Natural killer cell (primary cell): ENCODE results near the gene KCNQ1OT1. TPM values are rescaled to one million over a fixed set of nuclear protein-coding genes. Genes with fewer than 3 reads are reported as not detected.

Experiments
- ATAC-seq, 3 donors: fragments of 150-1000 bp in 2 of 3; fragments of 200-7000 bp in 1 of 3; cut with Tn5 transposase; 1 replicate in 1 of 3; 2 replicates in 2 of 3; pipeline ENCODE4 v1.10.0; 2021; ENCODE audit warnings: mild to moderate bottlenecking in 2 of 3, moderate library complexity in 2 of 3
- DNase-seq, 2 donors: peaks; one replicate each; pipeline versions ENCODE4 v3.0.0 to v3.0.0-alpha.2; 2013 to 2021; ENCODE audit warnings: mixed read lengths in 1 of 2
- H3K27ac ChIP-seq: one replicate; pipeline ENCODE4 v1.5.1; 2013; ENCODE audit warnings: mild to moderate bottlenecking, low read length
- H3K27me3 ChIP-seq: one replicate; pipeline ENCODE4 v1.6.1; 2013; ENCODE audit warnings: low read length; ENCODE audit not compliant: control insufficient read depth, insufficient read depth
- H3K36me3 ChIP-seq: one replicate; pipeline ENCODE4 v1.6.1; 2013; ENCODE audit warnings: low read length; ENCODE audit not compliant: control insufficient read depth, insufficient read depth
- H3K4me1 ChIP-seq: one replicate; pipeline ENCODE4 v1.6.1; 2013; ENCODE audit warnings: low read length; ENCODE audit not compliant: control insufficient read depth, insufficient read depth
- H3K4me3 ChIP-seq: one replicate; pipeline ENCODE4 v1.5.1; 2013; ENCODE audit warnings: low read length
- H3K9me3 ChIP-seq: one replicate; pipeline ENCODE4 v1.6.1; 2013; ENCODE audit warnings: low read length; ENCODE audit not compliant: control insufficient read depth, insufficient read depth
- H3K27ac Mint-ChIP-seq, 2 donors: one replicate each; pipeline ENCODE4 v1.8.0; 2022; ENCODE audit warnings: mild to moderate bottlenecking in 2 of 2, mixed read lengths in 2 of 2, moderate library complexity in 1 of 2
- H3K27me3 Mint-ChIP-seq, 2 donors: one replicate each; pipeline ENCODE4 v1.8.0; 2022; ENCODE audit warnings: low read depth in 2 of 2, mixed read lengths in 2 of 2
- H3K36me3 Mint-ChIP-seq: one replicate; pipeline ENCODE4 v1.8.0; 2022; ENCODE audit warnings: mixed read lengths
- H3K4me1 Mint-ChIP-seq, 2 donors: one replicate each; pipeline ENCODE4 v1.8.0; 2022; ENCODE audit warnings: mixed read lengths in 2 of 2
- H3K4me3 Mint-ChIP-seq: one replicate; pipeline ENCODE4 v1.8.0; 2022; ENCODE audit warnings: mild to moderate bottlenecking, moderate library complexity, mixed read lengths
- H3K9me3 Mint-ChIP-seq, 2 donors: one replicate each; pipeline ENCODE4 v1.8.0; 2022; ENCODE audit warnings: mixed read lengths in 2 of 2
- CTCF ChIP-seq: fragments of 200-600 bp; IDR thresholded peaks from one replicate; pipeline ENCODE4 v1.8.0; 2022; ENCODE audit warnings: antibody characterized with exemption
- WGBS: methylation state at CpG from one replicate; pipeline ENCODE4 v1.1.7; 2013; ENCODE audit warnings: missing lambda C conversion rate; ENCODE audit not compliant: insufficient coverage; 5-methylcytosine and 5-hydroxymethylcytosine counted together
- intact Hi-C: fragments of 100-400 bp; cut with micrococcal nuclease; formaldehyde crosslinking; loops from one replicate; pipeline ENCODE4 v1.14.2; 2022
- total RNA-seq, 4 donors: library from RNA; stranded (reverse); fragments of 120-200 nt in 1 of 4; gene quantifications; one replicate each; pipeline versions ENCODE4 v1.2.3 to v1.2.4, GENCODE V29; 2013 to 2022

The KCNQ1OT1 gene
- total RNA-seq, 3 donors from 2014 or later (not counting 1 experiment from before 2014, with no cell fraction given), result 0.72 to 0.78 (median 0.75) TPM

GRCh38 chr11:2725368-2726300 lies 25.8 kb upstream of the KCNQ1OT1 start:
- Histone ChIP-seq H3K27me3 (no peaks in the 10 kb centered on the region), H3K4me1 (no peaks in the 10 kb centered on the region), H3K27ac (no peak overlapping the region), H3K36me3 (no peaks in the 10 kb centered on the region), H3K9me3 (no peaks in the 10 kb centered on the region), H3K4me3 (no peak overlapping the region)
- intact Hi-C loops, result no loop called here
- no peak for DNase-seq
- Mint-ChIP-seq H3K27me3 (no peaks in the 10 kb centered on the region), H3K4me1 (no peaks in the 10 kb centered on the region), H3K27ac (no peak overlapping the region), H3K36me3 (no peaks in the 10 kb centered on the region), H3K4me3 (no peak overlapping the region), H3K9me3 (no peaks in the 10 kb centered on the region)
- no peak for TF ChIP-seq CTCF
- 90% methylated on average over 27 of the region's 27 CpGs for WGBS
- no peak for ATAC-seq

GRCh38 chr11:2724653-2725367 lies 25.0 kb upstream of the KCNQ1OT1 start:
- ATAC-seq, result no peak
- intact Hi-C loops, result no loop called here
- Histone ChIP-seq H3K4me3 (no peak overlapping the region), H3K9me3 (no peaks in the 10 kb centered on the region), H3K4me1 (no peaks in the 10 kb centered on the region), H3K36me3 (no peaks in the 10 kb centered on the region), H3K27me3 (no peaks in the 10 kb centered on the region), H3K27ac (no peak overlapping the region)
- H3K36me3 Mint-ChIP-seq, result no peaks in the 10 kb centered on the region
- no peak for TF ChIP-seq CTCF
- no peak overlapping the region for H3K27ac Mint-ChIP-seq
- no peaks in the 10 kb centered on the region for H3K27me3 Mint-ChIP-seq
- 85% methylated on average over 20 of the region's 20 CpGs for WGBS
- H3K4me1 Mint-ChIP-seq, result no peaks in the 10 kb centered on the region
- H3K9me3 Mint-ChIP-seq, result no peaks in the 10 kb centered on the region
- no peak overlapping the region for H3K4me3 Mint-ChIP-seq
- DNase-seq, result no peak

GRCh38 chr11:2724104-2724503 lies 24.3 kb upstream of the KCNQ1OT1 start:
- Mint-ChIP-seq H3K36me3 (no peaks in the 10 kb centered on the region), H3K4me3 (no peak overlapping the region), H3K27ac (no peak overlapping the region), H3K9me3 (no peaks in the 10 kb centered on the region), H3K4me1 (no peaks in the 10 kb centered on the region), H3K27me3 (no peaks in the 10 kb centered on the region)
- Histone ChIP-seq H3K36me3 (no peaks in the 10 kb centered on the region), H3K4me3 (no peak overlapping the region), H3K4me1 (no peaks in the 10 kb centered on the region), H3K9me3 (no peaks in the 10 kb centered on the region), H3K27ac (no peak overlapping the region), H3K27me3 (no peaks in the 10 kb centered on the region)
- ATAC-seq (no peak), DNase-seq (no peak)
- intact Hi-C loops, result no loop called here
- 93% methylated on average over 16 of the region's 16 CpGs for WGBS
- TF ChIP-seq CTCF, result no peak
